NCI-H82 treated with DMSO at 0.1 percent for 48 hours (cell line): Measurements from ENCODE around the gene GLMN.
"Not testable (repeated sequence)": the region's sequence is repeated elsewhere in the genome, so short reads cannot be mapped to it uniquely, and the experiment has no call there.

Experiments used
- DNase-seq: peaks from one replicate; lab custom pipeline; 2025; ENCODE audit not compliant: unreplicated experiment; lab: John Stamatoyannopoulos, UW

Gene GLMN

GRCh38 chr1:92299477-92300150, 827 bp upstream of the GLMN start:
- no peak for DNase-seq

DNA sequence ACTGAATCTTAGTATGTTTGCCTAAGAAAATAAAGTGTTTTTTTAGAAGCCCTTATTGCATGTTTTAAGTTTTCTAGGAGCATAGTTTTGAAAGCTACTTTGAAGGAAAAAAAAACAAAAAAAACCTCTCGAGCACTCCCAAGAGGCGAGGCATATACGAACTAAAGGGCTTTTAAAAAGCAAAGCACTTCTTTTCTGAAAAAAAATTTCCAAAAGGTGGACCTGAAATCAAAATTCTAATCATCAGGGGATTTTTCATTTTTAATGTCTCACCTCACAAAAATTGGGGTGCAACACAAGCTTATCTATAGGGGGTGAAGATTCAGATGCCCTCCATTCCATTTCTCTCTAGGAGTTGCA, 594 bp downstream of the GLMN start:
- DNase-seq = no peak

- peak; percentile 46 for DNase-seq
Measured at GRCh38 chr1:92291372-92291999, 7.3 kb downstream of the GLMN start.

GRCh38 chr1:92281411-92281810, 17.4 kb downstream of the GLMN start:
- DNase-seq = not testable (repeated sequence)

GRCh38 chr1:92279781-92280180, 19.0 kb downstream of the GLMN start:
- DNase-seq = not testable (repeated sequence)

DNA sequence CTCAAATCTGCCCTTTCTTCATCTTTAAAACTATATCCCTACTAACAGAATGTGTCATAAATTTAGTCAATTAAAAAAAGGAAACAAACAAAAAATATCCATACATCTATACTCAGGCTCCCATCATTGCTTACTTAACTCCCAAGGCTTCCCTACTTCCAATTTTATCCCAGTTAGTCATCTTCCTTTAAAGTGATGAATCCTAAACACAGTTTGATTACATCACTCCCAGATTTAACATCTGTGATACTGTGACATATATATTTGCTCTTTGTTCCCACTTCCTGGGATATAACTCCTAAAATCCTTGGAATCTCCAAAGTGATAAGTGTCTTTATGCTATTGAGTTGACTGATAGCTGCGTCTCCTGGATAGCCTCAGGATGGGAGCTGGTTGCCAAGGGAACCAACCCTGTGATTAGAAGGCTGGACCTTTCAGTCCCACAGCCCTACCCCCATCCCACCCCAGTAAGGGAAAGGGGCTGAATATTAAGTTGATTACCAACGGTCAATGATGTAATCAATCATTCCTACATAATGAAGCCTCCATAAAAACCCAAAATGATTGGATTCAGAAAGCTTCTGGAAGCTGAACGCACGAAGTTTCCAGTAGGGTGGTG, 21.6 kb downstream of the GLMN start:
- DNase-seq = no peak

DNA sequence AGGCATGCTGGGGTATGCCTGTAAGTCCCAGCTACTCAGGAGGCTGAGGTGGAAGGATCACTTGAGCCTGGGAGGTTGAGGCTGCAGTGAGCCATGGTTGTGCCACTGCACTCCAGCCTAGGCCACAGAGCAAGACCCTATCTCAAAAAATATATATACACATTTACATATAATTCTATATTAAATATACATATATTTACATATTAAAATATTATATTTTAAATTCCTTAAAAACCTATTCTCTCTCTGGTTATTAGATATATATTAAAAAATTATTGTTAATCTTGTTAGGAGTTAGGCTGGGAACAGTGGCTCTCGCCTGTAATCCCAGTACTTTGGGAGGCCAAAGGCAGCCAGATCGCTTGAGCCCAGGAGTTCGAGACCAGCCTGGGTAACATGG, 22.7 kb downstream of the GLMN start:
- DNase-seq = no peak

- no peak for DNase-seq
Measured at GRCh38 chr1:92274939-92275338, 23.8 kb downstream of the GLMN start.

GRCh38 chr1:92273039-92273438, 25.7 kb downstream of the GLMN start:
- DNase-seq = no peak

GRCh38 chr1:92262516-92262915, 36.3 kb downstream of the GLMN start:
- no peak for DNase-seq

DNA sequence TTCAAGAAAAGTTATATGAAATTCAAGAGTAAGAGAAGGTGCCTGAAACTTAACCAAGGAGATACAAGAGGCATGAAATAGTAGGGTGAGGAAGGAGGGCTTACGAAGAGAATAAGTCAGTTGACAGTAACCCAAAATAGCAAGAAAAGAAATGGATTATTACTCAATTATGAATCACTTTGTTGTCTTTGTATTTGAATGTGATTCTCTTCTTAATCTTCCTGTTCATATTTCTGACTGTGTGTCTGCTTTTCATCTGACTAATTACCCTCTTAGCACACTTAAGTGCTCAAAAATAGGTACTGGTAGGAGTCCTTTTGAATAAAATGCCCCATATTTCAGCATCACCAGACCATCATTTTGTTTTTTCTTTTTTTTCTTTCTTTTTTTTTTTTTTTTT, 39.4 kb downstream of the GLMN start:
- no peak for DNase-seq

DNA sequence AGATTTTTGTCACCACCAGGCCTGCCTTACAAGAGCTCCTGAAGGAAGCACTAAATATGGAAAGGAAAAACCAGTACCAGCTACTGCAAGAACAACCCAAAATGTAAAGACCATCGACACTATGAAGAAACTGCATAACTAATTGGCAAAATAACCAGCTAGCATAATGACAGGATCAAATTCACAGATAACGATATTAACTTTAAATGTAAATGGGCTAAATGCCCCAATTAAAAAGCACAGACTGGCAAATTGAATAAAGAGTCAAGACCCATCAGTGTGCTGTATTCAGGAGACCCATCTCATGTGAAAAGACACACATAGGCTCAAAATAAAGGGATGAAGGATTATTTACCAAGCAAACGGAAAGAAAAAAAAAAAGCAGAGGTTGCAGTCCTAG, 44.1 kb downstream of the GLMN start:
- not testable (repeated sequence) for DNase-seq

- no peak for DNase-seq
Measured at GRCh38 chr1:92244376-92244775, 54.4 kb downstream of the GLMN start.

GRCh38 chr1:92240034-92240433, 58.8 kb downstream of the GLMN start:
- DNase-seq = peak; percentile 26

- DNase-seq = no peak
Measured at GRCh38 chr1:92230736-92231135, 68.1 kb downstream of the GLMN start.

DNA sequence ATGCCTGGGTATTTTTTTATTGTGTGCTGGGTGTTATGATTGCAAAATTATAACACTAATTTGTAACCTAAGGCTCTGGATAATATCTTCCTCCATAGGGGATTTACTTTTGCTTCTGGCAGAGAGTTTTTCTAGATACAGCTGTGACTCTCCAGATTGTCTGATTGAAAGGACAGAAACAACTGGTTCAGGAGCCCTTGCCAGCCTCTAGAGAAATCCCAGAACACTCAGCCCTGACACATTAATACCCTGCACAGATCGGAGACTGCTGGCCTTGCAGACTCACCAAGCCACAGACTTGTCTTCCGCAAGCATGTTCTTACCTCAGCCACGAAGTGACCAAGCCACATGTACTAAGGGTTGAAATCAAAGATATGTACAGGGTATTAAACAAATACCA, 70.4 kb downstream of the GLMN start:
- DNase-seq = no peak

- DNase-seq = no peak
Measured at GRCh38 chr1:92219028-92219427, 79.8 kb downstream of the GLMN start.

DNA sequence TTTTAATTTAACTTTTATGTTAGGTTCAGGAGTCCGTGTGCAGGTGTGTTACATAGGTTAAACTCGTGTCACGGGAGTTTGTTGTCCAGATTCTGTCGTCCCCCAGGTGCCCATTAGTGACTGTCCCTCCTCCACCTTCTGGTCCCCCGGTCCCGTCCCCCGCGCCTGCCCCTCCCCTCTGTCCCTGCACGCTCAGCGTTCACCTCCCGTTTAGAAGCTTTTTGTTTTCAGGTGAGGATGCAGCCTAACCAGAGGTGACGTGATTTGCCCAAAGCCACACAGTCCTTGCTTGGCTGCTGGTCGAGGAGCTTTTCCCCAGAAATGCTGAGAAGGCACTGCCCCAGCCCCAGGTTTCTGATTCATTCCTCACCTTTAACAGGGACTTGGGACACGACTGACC, 80.2 kb downstream of the GLMN start:
- no peak for DNase-seq

DNA sequence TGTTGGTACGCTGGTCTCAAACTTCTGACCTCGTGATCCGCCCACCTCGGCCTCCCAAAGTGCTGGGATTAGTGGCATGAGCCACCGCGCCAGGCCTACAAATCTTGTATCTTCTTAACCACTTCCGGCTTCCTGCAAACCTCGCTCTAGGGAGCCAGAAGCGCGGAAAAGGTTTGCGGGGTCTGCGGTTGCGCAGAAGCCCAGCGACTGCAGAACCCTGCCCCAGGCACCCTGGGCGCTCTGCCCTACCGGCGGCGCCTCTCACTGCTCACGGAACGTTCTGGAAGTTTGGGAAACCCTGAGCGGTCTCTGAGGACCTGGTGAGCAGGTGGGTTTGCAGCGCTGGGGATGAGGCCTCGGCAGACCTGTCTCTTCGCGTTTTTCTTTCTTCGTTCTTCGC, 81.1 kb downstream of the GLMN start, which contains the start of gene C1orf146:
C1orf146 (plus strand) TSS at position 195 of the 400 bp plus-strand sequence. CDS start 13,506 bp downstream, outside the sequence.
- no peak for DNase-seq

GRCh38 chr1:92211166-92211565, 87.6 kb downstream of the GLMN start:
- DNase-seq = no peak

GRCh38 chr1:92210701-92211100, 88.1 kb downstream of the GLMN start:
- DNase-seq = no peak

DNA sequence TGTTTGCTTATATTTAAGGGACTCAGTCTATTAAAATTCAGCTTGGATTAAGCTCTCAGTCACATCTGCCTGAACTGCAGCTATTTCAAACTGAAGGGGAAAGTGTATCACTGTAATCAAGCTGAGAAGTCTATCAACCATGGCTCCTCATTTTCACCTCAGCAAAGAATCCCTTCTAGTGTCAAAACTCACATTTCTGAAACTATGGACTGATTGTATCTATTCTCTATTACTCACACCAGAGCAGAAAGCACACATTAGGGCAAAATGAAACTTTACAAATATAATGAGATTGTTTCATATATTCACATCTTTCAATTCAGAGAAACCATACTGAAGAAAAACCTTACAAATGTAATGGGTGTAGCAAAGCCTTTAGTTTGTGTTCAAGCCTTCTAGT, 95.7 kb downstream of the GLMN start:
- no peak for DNase-seq
